Measurements from ENCODE around the gene ZPBP2.

The ZPBP2 gene, protein sequence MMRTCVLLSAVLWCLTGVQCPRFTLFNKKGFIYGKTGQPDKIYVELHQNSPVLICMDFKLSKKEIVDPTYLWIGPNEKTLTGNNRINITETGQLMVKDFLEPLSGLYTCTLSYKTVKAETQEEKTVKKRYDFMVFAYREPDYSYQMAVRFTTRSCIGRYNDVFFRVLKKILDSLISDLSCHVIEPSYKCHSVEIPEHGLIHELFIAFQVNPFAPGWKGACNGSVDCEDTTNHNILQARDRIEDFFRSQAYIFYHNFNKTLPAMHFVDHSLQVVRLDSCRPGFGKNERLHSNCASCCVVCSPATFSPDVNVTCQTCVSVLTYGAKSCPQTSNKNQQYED

DNA sequence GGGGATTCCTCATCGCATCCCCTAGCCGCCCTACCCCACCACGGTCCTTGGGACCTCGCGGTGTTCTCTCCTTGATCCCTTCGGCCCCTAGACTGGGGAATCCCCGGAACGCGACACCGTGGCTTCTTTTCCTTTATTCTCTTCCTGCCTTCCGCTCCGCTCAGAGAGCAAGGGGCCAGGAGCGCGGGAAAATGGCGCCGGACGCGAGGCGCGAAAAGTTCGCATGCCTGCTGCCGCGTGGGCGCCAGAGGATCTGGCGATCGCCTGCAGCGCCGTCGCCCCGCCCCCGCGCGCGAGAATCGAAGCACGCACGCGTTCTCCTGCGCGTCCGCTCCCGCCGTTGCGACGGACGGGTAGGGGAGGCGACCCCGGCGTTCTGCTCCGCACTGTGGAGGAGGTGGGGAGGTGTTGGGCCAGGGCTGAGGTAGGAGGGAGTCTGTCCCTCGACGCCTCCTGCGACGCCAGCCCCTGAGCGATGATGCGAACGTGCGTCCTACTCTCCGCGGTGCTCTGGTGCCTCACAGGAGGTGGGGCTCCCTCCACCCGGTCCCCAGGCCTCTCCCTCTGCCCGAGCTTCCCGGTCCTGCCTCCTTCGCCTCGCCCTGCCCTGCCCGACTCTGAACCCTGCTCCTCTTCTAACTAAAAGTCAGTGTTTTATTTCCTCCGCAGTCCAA, at the start of gene ZPBP2:
TSS of gene ZPBP2 (plus strand) at position 323 of the 674 bp plus-strand sequence. CDS start at position 476, 153 bp downstream.
- no peak for ATAC-seq
- TF ChIP-seq CSDC2 (CRISPR knock-in tag; IDR thresholded peaks at IDR 0.05) (no peak), OSR1 (CRISPR knock-in tag; IDR thresholded peaks at IDR 0.05) (no peak), SNAI2 (CRISPR knock-in tag; IDR thresholded peaks at IDR 0.05) (no peak), ESRRG (CRISPR knock-in tag; IDR thresholded peaks at IDR 0.05) (no peak), TCF4 (CRISPR knock-in tag; IDR thresholded peaks at IDR 0.05; ENCODE audit: borderline replicate concordance) (no peak), ZC3H10 (CRISPR knock-in tag; IDR thresholded peaks at IDR 0.05) (no peak), BACH2 (CRISPR knock-in tag; IDR thresholded peaks at IDR 0.05; ENCODE audit: borderline replicate concordance) (no peak), ZFP30 (CRISPR knock-in tag; IDR thresholded peaks at IDR 0.05) (no peak), PPARA (CRISPR knock-in tag; IDR thresholded peaks at IDR 0.05; ENCODE audit: borderline replicate concordance) (no peak), ARNTL (CRISPR knock-in tag; IDR thresholded peaks at IDR 0.05; ENCODE audit: borderline replicate concordance, low read depth) (no peak), RARB (CRISPR knock-in tag; IDR thresholded peaks at IDR 0.05) (no peak), ZNF70 (CRISPR knock-in tag; IDR thresholded peaks at IDR 0.05) (no peak), ZFP3 (CRISPR knock-in tag; IDR thresholded peaks at IDR 0.05) (no peak)
- TF ChIP-seq, protein P1, sequence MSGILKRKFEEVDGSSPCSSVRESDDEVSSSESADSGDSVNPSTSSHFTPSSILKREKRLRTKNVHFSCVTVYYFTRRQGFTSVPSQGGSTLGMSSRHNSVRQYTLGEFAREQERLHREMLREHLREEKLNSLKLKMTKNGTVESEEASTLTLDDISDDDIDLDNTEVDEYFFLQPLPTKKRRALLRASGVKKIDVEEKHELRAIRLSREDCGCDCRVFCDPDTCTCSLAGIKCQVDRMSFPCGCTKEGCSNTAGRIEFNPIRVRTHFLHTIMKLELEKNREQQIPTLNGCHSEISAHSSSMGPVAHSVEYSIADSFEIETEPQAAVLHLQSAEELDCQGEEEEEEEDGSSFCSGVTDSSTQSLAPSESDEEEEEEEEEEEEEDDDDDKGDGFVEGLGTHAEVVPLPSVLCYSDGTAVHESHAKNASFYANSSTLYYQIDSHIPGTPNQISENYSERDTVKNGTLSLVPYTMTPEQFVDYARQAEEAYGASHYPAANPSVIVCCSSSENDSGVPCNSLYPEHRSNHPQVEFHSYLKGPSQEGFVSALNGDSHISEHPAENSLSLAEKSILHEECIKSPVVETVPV (CRISPR knock-in tag; IDR thresholded peaks at IDR 0.05) = no peak
- TF ChIP-seq, protein P2, sequence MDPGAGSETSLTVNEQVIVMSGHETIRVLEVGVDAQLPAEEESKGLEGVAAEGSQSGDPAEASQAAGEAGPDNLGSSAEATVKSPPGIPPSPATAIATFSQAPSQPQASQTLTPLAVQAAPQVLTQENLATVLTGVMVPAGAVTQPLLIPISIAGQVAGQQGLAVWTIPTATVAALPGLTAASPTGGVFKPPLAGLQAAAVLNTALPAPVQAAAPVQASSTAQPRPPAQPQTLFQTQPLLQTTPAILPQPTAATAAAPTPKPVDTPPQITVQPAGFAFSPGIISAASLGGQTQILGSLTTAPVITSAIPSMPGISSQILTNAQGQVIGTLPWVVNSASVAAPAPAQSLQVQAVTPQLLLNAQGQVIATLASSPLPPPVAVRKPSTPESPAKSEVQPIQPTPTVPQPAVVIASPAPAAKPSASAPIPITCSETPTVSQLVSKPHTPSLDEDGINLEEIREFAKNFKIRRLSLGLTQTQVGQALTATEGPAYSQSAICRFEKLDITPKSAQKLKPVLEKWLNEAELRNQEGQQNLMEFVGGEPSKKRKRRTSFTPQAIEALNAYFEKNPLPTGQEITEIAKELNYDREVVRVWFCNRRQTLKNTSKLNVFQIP (CRISPR knock-in tag; IDR thresholded peaks at IDR 0.05; ENCODE audit: borderline replicate concordance, low read depth) = no peak
- TF ChIP-seq, protein P3, sequence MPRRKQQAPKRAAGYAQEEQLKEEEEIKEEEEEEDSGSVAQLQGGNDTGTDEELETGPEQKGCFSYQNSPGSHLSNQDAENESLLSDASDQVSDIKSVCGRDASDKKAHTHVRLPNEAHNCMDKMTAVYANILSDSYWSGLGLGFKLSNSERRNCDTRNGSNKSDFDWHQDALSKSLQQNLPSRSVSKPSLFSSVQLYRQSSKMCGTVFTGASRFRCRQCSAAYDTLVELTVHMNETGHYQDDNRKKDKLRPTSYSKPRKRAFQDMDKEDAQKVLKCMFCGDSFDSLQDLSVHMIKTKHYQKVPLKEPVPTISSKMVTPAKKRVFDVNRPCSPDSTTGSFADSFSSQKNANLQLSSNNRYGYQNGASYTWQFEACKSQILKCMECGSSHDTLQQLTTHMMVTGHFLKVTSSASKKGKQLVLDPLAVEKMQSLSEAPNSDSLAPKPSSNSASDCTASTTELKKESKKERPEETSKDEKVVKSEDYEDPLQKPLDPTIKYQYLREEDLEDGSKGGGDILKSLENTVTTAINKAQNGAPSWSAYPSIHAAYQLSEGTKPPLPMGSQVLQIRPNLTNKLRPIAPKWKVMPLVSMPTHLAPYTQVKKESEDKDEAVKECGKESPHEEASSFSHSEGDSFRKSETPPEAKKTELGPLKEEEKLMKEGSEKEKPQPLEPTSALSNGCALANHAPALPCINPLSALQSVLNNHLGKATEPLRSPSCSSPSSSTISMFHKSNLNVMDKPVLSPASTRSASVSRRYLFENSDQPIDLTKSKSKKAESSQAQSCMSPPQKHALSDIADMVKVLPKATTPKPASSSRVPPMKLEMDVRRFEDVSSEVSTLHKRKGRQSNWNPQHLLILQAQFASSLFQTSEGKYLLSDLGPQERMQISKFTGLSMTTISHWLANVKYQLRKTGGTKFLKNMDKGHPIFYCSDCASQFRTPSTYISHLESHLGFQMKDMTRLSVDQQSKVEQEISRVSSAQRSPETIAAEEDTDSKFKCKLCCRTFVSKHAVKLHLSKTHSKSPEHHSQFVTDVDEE (CRISPR knock-in tag; IDR thresholded peaks at IDR 0.05) = no peak
- TF ChIP-seq, protein P4, sequence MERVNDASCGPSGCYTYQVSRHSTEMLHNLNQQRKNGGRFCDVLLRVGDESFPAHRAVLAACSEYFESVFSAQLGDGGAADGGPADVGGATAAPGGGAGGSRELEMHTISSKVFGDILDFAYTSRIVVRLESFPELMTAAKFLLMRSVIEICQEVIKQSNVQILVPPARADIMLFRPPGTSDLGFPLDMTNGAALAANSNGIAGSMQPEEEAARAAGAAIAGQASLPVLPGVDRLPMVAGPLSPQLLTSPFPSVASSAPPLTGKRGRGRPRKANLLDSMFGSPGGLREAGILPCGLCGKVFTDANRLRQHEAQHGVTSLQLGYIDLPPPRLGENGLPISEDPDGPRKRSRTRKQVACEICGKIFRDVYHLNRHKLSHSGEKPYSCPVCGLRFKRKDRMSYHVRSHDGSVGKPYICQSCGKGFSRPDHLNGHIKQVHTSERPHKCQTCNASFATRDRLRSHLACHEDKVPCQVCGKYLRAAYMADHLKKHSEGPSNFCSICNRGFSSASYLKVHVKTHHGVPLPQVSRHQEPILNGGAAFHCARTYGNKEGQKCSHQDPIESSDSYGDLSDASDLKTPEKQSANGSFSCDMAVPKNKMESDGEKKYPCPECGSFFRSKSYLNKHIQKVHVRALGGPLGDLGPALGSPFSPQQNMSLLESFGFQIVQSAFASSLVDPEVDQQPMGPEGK (CRISPR knock-in tag; IDR thresholded peaks at IDR 0.05; ENCODE audit: borderline replicate concordance) = no peak

DNA sequence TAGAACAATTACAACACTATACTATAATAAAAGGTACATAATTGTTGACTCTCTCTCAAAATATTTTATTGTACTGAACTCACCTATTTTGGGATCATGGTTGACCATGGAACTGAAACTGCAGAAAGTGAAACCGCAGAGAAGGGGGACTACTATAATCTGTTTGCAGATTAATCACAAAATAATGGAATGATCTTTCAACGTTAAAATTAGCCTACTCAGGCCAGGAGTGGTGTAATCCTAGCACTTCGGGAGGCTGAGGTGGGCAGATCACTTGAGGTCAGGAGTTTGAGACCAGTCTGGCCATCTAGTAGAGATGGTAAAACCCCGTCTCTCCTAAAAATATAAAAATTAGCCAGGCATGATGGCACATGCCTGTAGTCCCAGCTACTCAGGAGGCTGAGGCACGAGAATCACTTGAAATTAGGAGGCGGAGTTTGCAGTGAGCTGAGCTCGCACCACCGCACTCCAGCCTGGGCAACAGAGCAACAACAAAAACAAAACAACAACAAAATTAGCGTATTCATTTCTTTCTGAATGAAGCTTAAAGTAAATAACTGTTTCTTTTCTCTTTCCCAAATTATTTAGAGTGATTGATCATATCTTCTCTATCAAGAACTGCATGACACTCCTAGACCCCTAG, 49.5 kb upstream of the ZPBP2 start:
- ATAC-seq = no peak
- no peak for TF ChIP-seq ESRRG (CRISPR knock-in tag; IDR thresholded peaks at IDR 0.05)
- TF ChIP-seq ZC3H10 (CRISPR knock-in tag; IDR thresholded peaks at IDR 0.05) = no peak
- no peak for TF ChIP-seq CSDC2 (CRISPR knock-in tag; IDR thresholded peaks at IDR 0.05)
- no peak for TF ChIP-seq ZNF8 (CRISPR knock-in tag; IDR thresholded peaks at IDR 0.05)
- no peak for TF ChIP-seq ARNTL (CRISPR knock-in tag; IDR thresholded peaks at IDR 0.05; ENCODE audit: borderline replicate concordance, low read depth)
- TF ChIP-seq SNAI2 (CRISPR knock-in tag; IDR thresholded peaks at IDR 0.05) = no peak
- TF ChIP-seq ZFP30 (CRISPR knock-in tag; IDR thresholded peaks at IDR 0.05) = no peak
- TF ChIP-seq ISL1 (CRISPR knock-in tag; IDR thresholded peaks at IDR 0.05) = no peak
- no peak for TF ChIP-seq PPARA (CRISPR knock-in tag; IDR thresholded peaks at IDR 0.05; ENCODE audit: borderline replicate concordance)
- TF ChIP-seq, protein P3 (CRISPR knock-in tag; IDR thresholded peaks at IDR 0.05) = no peak
- no peak for TF ChIP-seq RARB (CRISPR knock-in tag; IDR thresholded peaks at IDR 0.05)
- TF ChIP-seq ZNF70 (CRISPR knock-in tag; IDR thresholded peaks at IDR 0.05) = no peak
- TF ChIP-seq, protein P2 (CRISPR knock-in tag; IDR thresholded peaks at IDR 0.05; ENCODE audit: borderline replicate concordance, low read depth) = no peak
- TF ChIP-seq TCF4 (CRISPR knock-in tag; IDR thresholded peaks at IDR 0.05; ENCODE audit: borderline replicate concordance) = no peak
- no peak for TF ChIP-seq ZNF565 (CRISPR knock-in tag; conservative IDR thresholded peaks at IDR 0.05; ENCODE audit: low read depth)
- TF ChIP-seq, protein P4 (CRISPR knock-in tag; IDR thresholded peaks at IDR 0.05; ENCODE audit: borderline replicate concordance) = no peak
- TF ChIP-seq TOX (CRISPR knock-in tag; IDR thresholded peaks at IDR 0.05; ENCODE audit: borderline replicate concordance) = no peak

All from SK-N-SH treated with all-trans-retinoic acid at 6 μM for 48 hours (cell line).